Measurements from ENCODE around the gene CORO7. TPM values are rescaled to one million over a fixed set of nuclear protein-coding genes. Genes with fewer than 3 reads are reported as not detected.

The CORO7 gene
- polyA plus RNA-seq, 12 donors: 15.7 to 26.2 (median 20.7) TPM; not detected in 1

DNA sequence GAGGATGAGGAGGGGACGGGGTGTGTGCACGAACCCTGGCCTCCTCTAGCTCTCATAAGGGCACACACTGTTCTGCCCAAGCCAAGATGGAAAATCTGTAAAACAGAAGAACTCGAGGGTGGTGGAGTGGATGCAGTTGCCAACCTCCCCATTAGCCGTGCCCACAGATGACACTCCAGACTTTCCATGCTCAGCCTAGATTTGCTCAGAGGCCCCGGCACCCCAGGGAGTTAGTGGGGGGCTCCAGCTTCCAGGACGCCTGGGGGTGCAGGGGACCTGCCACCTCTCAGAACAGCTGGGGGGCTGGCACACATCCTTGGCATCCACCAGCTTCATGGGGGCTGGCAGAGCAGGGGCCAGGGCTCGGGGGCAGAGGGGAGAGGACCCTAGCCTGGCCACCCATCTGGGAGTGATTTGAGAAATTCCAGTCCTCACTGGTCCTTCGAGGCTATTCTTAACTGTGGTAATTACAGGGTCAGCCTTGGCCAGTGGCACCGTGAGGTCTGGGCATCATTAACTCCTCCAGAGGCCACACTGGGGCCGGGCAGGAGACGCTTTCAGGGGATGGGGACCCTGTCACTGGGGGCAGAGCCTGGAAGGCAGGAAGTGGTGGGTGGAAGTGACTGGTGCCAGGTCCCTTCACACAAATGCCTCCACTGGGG is 30.5 kb downstream of the CORO7 start:
- no peak for DNase-seq

DNA sequence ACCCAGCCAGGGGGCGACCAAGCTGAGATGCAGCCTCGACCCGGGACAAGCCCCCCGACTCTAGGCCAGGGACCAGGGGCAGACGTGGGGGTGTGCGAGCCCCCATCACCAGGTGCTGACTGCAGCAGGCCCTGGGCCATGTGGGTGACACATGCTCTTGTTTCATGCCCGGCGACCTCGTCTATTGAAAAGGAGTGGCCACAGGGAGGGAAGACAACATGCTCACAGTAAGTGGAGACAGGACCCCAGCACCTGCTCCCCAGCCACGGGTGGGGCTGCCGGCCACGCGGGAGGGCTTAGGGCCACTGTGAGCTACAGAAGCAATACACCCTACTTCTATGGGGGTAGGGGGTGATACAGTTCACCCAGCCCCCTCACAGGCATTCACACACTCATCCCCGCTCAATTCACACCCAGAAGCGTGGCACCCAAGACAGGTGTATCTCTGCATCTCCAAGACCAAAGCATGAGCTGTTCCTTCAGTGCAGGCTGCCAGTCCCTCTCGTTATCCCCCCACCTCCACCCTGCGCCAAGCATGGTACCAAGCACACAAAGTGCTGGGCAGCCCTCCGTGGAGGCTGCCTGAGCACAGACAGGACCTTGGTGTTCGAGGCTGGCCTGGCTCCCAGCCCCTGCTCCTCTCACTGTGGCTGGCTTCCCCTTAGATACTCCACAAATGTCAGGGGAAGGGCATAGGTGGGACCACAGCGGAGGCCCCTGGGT is 31.2 kb downstream of the CORO7 start:
- DNase-seq: no peak

DNA sequence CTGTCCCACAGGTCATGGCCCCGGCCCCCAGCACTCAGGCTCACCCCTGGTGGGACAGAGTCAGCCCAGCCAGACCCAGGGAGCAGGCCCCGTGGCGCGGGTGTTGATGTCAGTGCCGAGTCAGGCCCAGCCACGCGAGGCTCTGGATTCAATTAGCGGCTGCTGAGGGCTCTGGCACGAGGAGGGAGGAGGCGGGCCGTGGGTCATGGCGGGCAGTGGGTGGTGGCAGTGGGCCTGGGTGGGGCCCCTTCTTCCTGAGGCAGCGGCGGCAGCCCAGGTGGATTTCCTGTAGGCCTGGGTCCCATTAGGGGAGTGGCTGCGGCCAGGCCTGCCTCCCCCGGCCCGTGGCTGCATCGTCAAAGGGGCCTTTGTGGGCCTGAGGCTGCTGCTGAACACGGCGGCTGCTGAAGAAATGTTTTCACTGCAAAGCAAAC is 31.9 kb downstream of the CORO7 start:
- DNase-seq: no peak

DNA sequence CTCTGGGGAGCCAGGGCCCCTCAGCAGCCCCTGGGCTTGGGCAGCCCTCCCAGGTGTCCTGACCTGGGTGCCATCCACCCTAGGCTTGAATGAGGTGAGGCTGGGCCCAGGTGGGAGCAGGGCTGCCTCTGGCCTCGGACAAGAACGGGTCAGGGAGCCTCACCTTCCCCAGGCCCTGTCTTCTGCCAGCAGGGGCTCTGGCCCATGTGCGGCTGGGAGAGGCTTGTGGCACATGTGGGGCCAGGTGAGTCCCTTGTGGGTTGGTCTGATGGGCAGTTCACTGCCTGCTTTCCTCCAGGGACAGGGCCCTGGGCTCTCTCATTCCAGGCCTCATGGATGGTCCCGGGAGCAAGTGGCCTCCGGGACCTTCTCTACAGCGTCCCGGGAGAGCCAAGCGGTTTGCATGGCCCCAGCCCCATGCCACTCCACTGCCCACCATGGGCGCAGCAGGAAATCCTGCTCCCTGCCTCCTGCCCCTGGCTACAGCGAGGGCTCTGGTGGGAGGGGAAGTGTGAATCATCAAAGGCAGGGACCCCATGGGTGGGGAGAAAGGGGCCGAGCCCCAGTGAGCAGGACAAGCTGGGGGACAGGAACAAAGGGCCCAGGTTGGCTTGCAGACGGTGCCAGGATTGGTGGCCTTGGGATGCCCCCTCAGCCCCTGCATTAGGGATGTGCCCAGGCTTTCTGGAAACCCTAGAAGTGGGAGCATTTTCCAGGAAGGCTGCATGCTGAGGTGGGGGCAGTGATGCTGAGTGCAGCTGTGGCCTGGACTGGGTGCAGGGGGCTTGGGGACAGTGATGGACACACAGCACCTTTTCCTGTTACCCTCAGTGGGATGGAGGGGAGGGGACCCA is 32.6 kb downstream of the CORO7 start:
- DNase-seq: no peak

DNA sequence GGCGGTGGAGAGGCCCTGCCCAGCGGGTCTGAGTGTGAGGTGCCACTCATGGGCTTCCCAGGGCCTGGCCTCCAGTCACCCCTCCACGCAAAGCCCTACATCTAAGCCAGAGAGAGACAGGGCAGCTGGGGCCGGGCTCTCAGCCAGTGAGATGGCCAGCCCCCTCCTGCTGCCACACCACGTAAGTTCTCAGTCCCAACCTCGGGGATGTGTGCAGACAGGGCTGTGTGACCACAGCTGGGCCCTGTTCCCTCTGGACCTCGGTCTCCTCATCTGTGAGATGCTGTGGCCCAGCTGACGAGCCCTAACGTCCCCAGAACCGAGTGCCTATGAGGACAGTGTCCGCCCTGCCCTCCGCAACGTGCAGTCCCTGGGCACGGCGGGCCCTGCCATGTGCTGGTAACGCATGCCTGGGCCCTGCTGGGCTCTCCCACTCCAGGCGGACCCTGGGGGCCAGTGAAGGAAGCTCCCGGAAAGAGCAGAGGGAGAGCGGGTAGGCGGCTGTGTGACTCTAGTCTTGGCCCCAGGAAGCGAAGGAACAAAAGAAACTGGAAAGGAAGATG is 33.5 kb downstream of the CORO7 start:
- no peak for DNase-seq

DNA sequence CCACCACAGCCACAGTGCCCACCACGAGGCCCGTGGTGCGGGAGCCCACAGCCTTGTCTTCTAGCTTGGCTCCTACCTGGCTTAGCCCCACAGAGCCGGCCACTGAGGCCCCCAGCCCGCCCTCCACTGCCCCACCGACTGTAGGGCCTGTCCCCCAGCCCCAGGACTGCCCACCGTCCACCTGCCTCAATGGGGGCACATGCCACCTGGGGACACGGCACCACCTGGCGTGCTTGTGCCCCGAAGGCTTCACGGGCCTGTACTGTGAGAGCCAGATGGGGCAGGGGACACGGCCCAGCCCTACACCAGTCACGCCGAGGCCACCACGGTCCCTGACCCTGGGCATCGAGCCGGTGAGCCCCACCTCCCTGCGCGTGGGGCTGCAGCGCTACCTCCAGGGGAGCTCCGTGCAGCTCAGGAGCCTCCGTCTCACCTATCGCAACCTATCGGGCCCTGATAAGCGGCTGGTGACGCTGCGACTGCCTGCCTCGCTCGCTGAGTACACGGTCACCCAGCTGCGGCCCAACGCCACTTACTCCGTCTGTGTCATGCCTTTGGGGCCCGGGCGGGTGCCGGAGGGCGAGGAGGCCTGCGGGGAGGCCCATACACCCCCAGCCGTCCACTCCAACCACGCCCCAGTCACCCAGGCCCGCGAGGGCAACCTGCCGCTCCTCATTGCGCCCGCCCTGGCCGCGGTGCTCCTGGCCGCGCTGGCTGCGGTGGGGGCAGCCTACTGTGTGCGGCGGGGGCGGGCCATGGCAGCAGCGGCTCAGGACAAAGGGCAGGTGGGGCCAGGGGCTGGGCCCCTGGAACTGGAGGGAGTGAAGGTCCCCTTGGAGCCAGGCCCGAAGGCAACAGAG is 34.2 kb downstream of the CORO7 start:
- DNase-seq: no peak

DNA sequence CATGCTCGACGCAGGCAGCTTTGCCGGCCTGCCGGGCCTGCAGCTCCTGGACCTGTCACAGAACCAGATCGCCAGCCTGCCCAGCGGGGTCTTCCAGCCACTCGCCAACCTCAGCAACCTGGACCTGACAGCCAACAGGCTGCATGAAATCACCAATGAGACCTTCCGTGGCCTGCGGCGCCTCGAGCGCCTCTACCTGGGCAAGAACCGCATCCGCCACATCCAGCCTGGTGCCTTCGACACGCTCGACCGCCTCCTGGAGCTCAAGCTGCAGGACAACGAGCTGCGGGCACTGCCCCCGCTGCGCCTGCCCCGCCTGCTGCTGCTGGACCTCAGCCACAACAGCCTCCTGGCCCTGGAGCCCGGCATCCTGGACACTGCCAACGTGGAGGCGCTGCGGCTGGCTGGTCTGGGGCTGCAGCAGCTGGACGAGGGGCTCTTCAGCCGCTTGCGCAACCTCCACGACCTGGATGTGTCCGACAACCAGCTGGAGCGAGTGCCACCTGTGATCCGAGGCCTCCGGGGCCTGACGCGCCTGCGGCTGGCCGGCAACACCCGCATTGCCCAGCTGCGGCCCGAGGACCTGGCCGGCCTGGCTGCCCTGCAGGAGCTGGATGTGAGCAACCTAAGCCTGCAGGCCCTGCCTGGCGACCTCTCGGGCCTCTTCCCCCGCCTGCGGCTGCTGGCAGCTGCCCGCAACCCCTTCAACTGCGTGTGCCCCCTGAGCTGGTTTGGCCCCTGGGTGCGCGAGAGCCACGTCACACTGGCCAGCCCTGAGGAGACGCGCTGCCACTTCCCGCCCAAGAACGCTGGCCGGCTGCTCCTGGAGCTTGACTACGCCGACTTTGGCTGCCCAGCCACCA is 35.1 kb downstream of the CORO7 start:
- no peak for DNase-seq

DNA sequence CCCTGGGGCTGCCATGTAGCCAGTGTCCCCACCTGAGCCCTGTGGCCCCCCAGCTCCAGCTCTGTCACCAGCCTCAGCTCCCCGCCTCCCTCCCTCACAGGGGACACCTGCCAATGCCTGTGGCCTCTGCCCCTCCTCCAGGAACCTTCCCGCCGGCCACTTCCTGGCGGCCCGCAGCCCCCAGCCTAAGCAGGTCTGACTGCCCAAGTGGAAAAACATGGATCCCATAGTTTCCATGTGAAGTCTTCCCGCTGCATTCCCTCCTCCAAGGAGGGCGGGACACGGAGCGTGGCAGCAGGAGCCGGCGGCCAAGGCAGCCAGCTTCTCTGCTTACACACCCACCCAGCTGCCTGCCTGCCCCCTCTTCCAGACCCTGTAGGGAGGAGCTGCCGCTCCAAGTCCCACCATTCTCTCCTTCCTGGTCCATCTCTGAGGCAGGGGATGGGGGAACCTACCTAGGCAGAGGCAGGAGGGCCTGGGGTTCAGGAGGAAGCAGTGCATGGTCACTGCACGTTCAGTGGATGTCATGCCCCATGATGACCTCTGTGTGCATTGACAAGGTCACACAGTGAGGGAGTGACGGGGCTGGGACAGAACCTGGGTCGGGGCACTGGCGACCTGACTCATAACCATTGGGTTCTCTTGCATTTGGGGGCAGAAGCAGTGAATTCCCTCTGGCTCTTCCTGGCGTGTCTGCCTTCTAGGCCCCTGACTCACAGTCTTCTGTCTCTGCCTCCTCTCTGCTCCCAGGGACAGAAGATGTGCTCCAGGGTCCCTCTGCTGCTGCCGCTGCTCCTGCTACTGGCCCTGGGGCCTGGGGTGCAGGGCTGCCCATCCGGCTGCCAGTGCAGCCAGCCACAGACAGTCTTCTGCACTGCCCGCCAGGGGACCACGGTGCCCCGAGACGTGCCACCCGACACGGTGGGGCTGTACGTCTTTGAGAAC is 36.0 kb downstream of the CORO7 start:
- DNase-seq: peak; percentile 74

DNA sequence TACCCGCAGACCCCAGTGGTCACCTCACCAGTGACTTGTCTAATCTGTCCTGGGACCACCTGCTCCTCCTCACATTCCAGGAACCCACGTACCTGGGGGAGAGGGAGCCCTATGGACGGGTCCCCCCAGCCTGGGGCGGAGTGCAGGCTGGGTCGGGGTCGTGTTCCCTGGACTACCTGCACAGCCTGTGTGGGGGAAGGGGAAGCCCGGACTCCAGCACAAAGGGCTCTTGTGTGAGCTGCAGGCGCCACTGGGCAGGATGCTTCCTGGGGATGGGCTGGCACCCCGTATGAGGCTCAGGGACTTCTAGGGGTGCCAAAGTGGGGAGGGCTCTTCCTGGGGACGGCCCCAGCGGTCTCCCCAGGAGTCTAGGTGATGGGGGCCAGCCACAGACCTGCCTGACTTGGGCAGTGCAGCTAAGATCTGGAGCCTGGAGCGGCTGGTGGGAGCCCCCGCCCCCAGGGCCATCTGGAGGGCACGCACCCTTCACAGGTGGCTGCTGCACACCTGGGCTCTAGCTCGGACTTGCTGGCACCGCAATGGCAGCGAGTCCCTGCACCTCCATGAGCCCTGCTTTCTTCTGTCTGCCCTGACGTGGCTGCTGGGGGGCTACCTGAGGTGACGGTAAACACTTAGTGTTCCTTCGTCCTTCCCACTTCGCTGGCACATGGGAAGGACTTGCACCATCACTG is 37.3 kb downstream of the CORO7 start:
- no peak for DNase-seq

DNA sequence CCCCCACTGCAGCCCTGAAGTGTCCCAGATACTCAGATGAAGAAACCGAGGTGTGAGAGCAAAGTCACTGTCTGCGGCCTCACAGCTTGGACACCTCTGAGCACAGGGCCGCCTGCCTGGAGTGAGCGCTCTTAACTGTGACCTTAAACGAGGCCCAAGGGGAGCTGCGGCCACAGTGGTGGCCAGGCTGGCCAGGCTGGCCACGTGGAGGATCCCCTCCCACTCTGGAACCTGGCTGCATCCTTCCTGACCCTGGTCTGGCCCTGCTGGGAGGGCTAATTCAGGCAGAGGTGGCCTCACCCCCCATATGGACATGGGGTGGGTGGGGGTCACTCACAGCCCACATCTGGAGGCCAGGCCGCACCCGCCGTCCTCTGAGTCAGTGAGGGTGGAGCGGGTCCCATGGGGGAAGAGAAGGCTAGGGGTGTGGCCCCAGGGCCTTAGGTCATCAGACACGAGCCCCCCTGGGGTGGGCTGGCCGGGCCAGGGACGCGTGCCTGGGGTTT is 38.2 kb downstream of the CORO7 start:
- no peak for DNase-seq

DNA sequence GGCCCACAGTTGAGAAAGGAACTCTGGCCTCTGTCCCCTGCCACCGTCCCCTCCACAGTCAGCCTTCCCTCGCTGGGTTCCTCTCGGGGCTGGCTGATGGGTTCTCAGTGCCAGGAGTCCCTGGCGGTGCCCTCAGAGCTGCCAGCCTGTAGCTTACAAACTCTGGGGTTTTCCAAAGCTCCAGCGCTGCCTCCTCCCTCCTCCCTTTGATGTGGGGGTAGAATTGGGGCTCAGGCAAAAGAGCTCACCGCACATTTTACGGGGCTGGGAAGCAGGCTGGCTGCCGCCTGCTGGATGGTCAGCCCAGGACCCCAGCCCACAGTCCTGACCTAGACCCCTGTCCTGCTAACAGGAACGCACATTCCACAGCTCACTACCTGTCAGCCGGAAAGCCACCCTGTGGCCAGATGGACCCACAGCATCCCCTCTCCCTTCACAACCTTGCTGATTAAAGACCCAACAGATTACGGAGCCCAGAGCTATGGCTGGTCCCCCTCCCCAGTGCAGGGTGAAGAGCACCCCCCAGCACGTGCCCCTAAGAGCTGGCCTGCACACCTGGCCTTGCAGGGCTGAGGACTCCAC is 38.7 kb downstream of the CORO7 start:
- no peak for DNase-seq

DNA sequence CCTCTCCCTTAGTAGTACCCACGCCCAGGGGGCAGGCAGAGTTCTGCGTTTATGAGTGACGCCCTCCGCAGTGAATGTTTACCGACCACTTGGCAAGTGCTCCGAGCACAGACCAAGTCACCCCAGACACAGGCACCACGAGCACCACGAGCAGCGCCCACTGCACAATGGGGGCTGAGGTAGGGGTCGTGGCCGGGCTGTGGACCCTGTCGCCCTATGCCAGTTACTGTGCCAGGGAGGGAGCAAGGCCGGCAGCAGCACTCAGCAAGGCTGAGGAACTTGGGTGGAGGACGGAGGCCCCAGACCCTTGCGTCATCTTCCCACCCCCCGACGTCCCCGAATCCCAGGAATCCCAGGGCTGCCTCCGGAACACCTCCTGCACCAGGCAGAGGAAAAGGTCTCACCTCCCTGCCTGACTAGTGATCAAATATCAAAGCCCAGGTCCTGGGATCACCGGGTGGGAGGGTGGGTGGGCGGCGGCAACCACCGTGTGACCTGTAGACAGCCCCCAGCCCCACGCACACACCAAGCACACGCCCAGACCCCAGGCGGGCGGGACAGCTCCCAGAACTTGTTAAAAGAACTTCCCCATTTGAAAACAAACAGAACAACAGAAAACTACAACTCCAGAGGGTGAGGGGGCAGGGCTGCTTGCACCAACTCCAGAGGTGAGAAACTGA is 39.4 kb downstream of the CORO7 start:
- DNase-seq: no peak

DNA sequence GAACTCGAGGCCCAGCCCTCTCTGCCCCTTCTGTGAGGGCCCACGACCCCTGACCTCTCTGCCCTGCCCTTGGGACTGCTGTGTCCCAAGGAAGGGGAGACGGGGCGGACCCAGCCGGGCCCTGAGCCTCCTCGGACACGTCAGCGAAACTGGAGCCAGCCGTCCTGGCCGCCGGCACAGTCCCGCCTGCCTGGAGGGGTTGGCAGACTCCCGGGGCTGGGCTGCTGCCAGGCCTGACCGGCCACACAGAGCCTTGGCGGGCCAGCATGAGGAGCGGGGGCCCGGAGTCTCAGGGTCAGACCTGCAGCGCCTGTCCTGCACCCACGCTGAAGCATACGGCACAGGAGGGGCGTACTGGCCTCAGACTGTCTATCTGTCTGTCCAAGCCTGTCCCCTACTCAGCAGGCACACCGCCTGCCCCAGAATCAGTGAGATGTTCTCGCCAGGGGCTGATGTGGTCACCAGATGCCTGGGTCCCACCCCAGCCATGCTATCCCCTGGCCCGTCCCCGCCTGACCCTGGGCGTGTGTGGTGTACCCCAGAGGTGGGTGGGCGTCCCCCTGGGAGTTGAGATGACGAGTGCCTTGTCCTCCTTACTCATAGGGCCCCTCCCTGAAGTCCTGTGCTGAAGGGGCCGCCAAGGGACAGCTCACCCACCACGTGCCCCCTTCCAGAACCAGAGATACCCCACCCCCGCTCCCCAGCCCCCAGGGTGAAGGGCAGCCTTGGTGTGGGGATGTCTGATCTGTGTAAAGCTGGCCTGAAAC is 40.1 kb downstream of the CORO7 start:
- DNase-seq: peak; percentile 80

DNA sequence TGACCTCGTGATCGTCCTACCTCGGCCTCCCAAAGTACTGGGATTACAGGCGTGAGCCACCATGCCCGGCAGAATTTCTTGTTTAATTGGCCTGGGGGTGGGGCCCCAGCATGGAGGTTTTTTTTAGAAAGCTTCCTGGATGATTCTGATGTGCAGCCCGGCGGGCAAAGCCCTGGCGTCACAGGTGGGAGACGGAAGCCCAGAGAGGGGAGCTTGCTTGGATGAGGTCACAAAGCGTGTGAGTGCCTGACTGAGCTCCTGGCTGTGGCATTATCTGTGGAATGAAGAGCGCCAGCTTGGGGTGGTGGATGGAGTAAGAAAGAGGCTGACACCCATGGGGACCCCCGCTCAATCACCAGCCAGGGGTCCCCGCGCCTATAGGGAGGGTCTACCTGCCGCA is 40.7 kb downstream of the CORO7 start:
- no peak for DNase-seq

DNA sequence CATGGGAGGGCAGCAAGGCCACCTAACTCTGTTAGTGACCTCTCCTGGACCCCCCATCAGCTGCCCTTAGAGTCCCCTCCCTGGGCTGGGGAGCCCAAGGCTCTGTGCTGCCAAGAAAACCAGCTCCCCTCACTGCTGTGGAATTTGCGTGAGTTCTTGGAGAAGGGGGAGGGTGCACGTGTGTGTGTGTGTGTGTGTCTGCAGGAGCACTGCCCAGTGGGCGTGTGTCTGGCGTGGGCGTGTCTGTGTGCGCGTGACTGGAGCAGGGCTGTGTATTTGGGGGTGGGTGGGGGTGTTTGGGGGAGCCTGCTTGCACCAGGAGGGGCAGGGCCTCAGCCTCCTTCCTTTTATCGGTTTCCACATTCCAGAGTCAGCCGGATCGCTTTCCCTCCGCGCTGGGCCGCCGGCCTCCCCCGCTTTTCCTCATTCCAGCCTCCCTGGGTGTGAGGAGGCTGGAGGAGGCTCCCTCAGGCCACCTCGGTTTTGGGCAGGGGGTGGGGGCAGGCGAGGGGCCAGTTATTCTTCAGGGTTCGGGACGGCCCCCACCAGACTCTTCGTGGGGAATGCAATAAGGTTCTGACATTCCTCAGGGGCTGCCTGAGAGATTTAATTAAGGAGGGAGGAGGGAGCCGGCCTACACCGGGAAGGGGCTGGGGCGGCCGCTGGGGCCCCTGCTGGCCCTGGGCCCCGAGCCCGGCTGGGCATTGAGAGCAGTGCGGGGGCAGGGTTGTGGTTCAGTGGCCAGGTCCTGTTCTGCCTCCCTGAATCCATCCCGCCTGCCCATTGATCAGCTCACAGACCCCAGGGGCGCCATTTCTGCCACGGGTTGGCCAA is 42.3 kb downstream of the CORO7 start:
- peak; percentile 77 for DNase-seq

Data from muscle of arm (tissue), 12 donors.